C4-2B (cell line): ENCODE data around the gene CSMD2.

ENCODE experiments used
- ZFX ChIP-seq: fragments of 450-650 bp; IDR thresholded peaks from 2 replicates; pipeline ENCODE4 v1.6.1; 2017
- TF ChIP-seq, protein P1 (sequence below): fragments of 450-650 bp; conservative IDR thresholded peaks from 2 replicates; pipeline ENCODE4 v1.5.1; 2017; ENCODE audit warnings: mild to moderate bottlenecking

DNA sequence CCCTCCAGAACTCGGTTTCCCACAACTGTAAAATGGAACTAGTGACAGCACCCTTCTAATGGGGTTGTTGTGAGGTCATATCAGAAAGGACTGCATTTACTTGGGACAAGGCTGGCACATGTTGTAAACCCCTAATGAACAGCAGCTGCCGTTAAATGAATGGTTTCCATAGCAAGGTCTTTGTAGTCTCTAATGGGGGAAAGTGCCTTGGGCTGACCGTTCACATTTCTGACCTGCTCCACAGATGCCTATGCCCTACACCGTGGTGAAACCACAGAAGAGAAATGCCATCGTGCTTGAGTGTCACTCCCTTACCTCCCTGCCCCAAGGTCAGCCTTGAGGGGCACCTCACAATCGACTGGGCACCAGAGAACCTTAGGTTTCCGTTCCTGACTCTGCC is 549.5 kb downstream of the CSMD2 start:
- TF ChIP-seq, protein P1, sequence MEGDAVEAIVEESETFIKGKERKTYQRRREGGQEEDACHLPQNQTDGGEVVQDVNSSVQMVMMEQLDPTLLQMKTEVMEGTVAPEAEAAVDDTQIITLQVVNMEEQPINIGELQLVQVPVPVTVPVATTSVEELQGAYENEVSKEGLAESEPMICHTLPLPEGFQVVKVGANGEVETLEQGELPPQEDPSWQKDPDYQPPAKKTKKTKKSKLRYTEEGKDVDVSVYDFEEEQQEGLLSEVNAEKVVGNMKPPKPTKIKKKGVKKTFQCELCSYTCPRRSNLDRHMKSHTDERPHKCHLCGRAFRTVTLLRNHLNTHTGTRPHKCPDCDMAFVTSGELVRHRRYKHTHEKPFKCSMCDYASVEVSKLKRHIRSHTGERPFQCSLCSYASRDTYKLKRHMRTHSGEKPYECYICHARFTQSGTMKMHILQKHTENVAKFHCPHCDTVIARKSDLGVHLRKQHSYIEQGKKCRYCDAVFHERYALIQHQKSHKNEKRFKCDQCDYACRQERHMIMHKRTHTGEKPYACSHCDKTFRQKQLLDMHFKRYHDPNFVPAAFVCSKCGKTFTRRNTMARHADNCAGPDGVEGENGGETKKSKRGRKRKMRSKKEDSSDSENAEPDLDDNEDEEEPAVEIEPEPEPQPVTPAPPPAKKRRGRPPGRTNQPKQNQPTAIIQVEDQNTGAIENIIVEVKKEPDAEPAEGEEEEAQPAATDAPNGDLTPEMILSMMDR = no peak
- no peak for TF ChIP-seq ZFX
